EH (cell line): ENCODE data around the gene ANXA11.
"Not testable (repeated sequence)": the region's sequence is repeated elsewhere in the genome, so short reads cannot be mapped to it uniquely, and the experiment has no call there.

Source experiments
- DNase-seq: peaks from one replicate; pipeline ENCODE4 v3.0.0-alpha.2; 2015; ENCODE audit warnings: low read depth

Gene ANXA11

GRCh38 chr10:80205477-80206276 is at the start of gene ANXA11:
Gene ANXA11, minus strand, starts transcription at chr10:80205537. Its CDS starts 32,676 bp downstream, at chr10:80172861.
- DNase-seq = peak; percentile 81

DNA sequence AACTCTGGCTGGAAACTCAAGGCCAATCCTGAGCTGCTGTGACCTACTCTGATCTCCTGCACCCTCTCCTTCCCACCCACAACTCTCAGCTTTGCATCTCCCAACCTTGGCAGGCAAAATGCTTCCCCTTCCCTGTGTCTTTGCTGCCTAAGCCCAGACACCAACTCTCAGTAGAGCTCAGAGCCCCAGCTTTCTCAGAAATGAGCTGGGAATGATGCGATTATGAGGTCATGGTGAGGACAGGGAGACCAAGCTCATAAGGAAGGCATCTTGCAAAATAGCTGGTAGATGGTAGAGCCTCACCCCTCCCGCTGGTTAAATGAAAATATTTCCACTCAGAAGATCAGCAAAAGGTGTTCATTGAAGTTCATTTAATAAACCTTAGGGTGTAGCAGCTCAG is 49.4 kb upstream of the ANXA11 start:
- not testable (repeated sequence) for DNase-seq

- not testable (repeated sequence) for DNase-seq
Measured at GRCh38 chr10:80253963-80254271, 48.6 kb upstream of the ANXA11 start.

GRCh38 chr10:80253266-80253962 is 48.1 kb upstream of the ANXA11 start:
- no peak for DNase-seq

- no peak for DNase-seq
Measured at GRCh38 chr10:80252296-80252887, 47.1 kb upstream of the ANXA11 start.

DNA sequence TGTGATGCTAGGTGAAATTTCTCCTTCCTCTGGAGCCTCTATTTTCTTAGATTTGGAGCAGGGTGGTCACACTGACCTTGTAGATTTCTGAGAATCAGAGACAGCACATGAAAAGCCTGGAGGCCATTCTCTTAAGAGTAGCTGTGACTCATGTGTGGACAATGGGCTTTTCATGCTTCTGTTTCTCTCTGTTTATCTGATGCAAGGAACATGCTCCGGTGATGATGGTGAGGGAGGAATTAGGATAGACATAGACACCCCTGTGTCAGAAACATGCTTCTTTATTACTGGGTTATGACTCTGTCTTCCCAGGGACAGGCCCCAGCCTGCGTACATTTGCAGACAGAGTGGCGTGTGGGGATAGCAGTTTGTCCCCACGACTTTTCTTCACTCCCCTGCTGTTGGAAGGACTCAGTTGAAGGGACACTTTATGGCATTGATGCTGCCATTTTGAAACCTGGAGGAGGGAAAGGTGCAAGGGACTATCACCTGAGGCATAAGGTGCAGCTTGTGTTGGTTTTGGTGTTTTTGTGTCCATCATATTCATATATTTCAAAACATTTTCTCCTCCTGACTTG is 46.5 kb upstream of the ANXA11 start:
- DNase-seq = peak; percentile 39

- not testable (repeated sequence) for DNase-seq
Measured at GRCh38 chr10:80250399-80250798, 45.1 kb upstream of the ANXA11 start.

GRCh38 chr10:80249906-80250305 is 44.6 kb upstream of the ANXA11 start:
- not testable (repeated sequence) for DNase-seq

DNA sequence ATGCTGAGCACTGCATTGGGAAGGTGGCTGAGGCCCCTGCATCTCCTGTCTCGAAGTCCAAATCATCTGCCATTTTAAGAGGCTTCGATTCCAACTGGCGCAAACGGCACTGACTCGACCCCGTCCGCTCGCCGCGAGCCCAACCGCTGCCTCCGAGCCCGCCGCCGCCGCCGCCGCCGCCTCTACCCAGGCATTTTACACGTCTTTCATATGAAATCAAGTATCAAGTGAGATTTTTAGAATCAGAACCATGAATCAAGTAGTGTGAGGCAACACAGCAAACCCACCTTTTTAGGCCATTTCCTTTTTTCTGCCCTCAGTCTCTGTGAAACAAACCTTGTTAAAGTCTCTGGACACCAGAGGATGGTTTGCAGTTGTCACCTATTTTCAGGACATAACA is 42.3 kb upstream of the ANXA11 start:
- DNase-seq = not testable (repeated sequence)

- DNase-seq = peak; percentile 15
Measured at GRCh38 chr10:80244371-80244770, 39.0 kb upstream of the ANXA11 start.

- DNase-seq = not testable (repeated sequence)
Measured at GRCh38 chr10:80242341-80242740, 37.0 kb upstream of the ANXA11 start.

DNA sequence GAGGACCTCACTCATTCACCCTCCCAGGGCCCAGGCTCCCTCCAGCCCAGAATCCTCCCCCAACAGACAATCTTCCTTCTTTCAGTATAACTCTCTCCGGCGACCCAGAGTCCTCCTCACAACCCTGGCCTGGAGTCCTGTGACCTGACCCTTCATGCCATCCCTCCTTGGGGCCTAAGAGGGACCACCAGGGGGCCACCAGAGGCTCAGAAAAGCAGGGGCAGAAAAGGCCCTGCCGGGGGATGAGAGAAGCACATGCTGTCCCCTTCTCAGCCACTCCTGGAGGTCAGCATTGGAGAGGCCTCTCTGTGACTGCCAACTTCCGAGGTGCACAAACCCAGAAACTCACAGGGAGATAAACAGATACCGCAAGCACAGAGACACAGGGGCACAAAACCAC is 31.1 kb upstream of the ANXA11 start:
- DNase-seq = not testable (repeated sequence)

GRCh38 chr10:80234331-80235235 is 29.2 kb upstream of the ANXA11 start:
- not testable (repeated sequence) for DNase-seq

- peak; percentile 4 for DNase-seq
Measured at GRCh38 chr10:80233871-80234270, 28.5 kb upstream of the ANXA11 start.

DNA sequence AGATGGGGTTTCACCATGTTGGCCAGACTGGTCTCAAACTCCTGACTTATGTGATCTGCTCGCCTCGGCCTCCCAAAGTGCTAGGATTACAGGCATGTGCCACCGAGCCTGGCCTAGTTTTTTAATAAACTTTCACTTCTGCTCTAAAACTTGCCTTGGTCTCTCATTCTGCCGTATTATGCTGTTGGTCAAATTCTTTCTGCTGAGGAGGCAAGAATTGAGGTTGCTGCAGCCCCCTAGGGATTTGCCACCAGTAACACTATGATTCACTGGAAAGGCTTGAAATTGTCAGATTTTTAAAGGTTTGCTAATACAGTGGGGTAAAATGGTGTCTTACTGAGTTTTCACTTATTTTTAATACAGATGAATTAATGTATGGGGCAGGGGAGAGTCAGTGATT is 21.4 kb upstream of the ANXA11 start:
- peak; percentile 32 for DNase-seq

- DNase-seq = not testable (repeated sequence)
Measured at GRCh38 chr10:80223031-80223419, 17.7 kb upstream of the ANXA11 start.

DNA sequence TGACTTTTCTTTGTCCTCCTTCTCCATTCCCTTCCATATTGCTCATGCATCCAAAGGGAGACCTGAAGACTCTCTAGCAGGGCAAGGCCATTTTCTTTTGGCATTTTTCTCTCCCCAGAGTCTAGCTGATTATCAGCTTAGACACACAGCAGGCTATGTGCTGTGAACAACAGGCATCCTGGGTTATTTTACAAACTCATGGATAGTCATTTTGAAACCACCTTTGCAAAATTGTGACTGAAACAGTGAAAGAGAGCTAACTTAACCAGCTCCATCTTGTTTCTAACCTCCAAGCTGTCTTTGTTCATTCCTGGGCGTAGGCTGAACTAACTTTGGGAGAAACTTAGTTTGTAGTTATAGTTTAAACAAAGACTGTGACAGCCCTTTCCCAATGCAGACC is 13.5 kb upstream of the ANXA11 start:
- not testable (repeated sequence) for DNase-seq

- DNase-seq = not testable (repeated sequence)
Measured at GRCh38 chr10:80214368-80214982, 9.1 kb upstream of the ANXA11 start.

DNA sequence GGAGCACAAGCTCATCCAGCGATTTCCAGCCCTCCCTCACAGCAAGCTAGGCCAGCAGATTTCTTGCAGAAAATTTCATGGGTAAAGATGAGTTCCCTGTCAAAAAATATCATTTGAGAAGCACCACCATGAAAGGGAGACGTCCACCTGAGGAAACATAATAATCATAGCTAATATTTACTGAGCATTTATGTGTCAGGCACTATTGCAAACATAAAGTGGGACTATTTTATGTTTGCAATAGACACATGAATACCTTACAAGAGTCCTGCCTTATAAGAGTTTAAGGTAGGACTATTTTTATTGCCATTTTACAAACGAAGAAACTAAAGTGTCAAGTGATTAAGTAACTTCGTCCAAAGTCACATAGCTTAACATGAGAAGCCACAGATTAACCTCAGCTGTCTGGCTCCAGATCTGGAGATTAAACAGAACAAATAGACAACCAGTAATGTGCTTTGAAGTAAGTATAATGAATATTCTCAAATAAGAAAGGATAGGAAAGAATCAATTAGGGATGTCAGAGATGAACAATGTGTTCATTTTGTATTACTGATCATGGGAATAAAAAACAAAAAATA is 7.3 kb upstream of the ANXA11 start:
- not testable (repeated sequence) for DNase-seq

GRCh38 chr10:80211786-80212185 is 6.4 kb upstream of the ANXA11 start:
- no peak for DNase-seq

DNA sequence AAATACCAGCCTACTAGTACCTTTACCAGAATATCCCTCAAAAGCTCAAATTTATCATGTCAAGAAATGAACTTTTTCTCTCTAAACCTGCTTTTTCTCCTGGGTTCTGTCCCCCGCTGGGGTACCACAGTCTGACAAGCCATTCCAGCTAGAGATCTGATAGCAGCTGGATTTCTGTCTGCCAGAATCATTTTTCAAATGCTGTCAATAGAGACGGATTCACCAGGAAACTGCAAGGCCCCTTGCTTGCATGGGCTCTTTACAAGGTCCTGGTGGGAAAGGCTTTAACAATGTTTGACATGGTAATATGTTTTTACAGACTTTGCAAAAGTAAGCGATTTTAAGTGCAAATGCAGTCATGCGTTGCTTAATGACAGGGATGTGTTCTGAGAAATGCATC is 4.9 kb upstream of the ANXA11 start:
- DNase-seq = no peak
